ENCODE results near the gene PSMD3. TPM values are rescaled to one million over a fixed set of nuclear protein-coding genes. Genes with fewer than 3 reads are reported as not detected.

The PSMD3 gene
- total RNA-seq, 2 experiments from 2014 or later: 104 to 116 TPM

- Mint-ChIP-seq H3K36me3 (ENCODE audit: low read depth) (no peaks in the 10 kb centered on the region), H3K27ac (peak within 1 kb of the TSS; percentile 78), H3K9me3 (ENCODE audit: insufficient read depth) (no peaks in the 10 kb centered on the region), H3K4me3 (peak within 1 kb of the TSS; percentile 34), H3K4me1 (ENCODE audit: low read depth) (peaks cover 30% of the 10 kb centered on the region), H3K27me3 (ENCODE audit: low read depth) (peaks cover 4% of the 10 kb centered on the region)
- DNase-seq: no peak
- ATAC-seq: no peak
- ChIA-PET CTCF (interaction anchor here (0.9 to 4.2 kb wide), 2 partner anchors 18 to 144 kb away, joined by 3 to 26 read pairs; partner anchors contain the start of gene PSMD3), POLR2A (interaction anchor here (1.5 kb wide), 1 partner anchor 18 kb away, joined by 5 read pairs; the partner anchor contains the start of gene PSMD3)
Observed at GRCh38 chr17:39962642-39963220, 17.9 kb upstream of the PSMD3 start, which contains the start of gene GSDMA. Gene GSDMA, plus strand, starts transcription at chr17:39963004. Its CDS starts 2,684 bp downstream, at chr17:39965688.

GRCh38 chr17:39963829-39964228 lies 16.8 kb upstream of the PSMD3 start:
- ChIA-PET CTCF (interaction anchor here (1.4 to 4.2 kb wide), 2 partner anchors 16 to 25 kb away, joined by 5 to 26 read pairs; partner anchors contain the start of gene PSMD3), POLR2A (interaction anchor here (0.7 to 1.9 kb wide), 2 partner anchors 12 to 16 kb away, joined by 3 to 7 read pairs; partner anchors contain the start of gene PSMD3)
- ATAC-seq (peak; percentile 28), DNase-seq (peak; percentile 40)
- peak overlapping the region; percentile 41 for H3K27ac Mint-ChIP-seq
- no peaks in the 10 kb centered on the region for H3K9me3 Mint-ChIP-seq (ENCODE audit: insufficient read depth)
- H3K4me3 Mint-ChIP-seq: no peak overlapping the region
- H3K27me3 Mint-ChIP-seq (ENCODE audit: low read depth): peaks cover 8% of the 10 kb centered on the region
- H3K36me3 Mint-ChIP-seq (ENCODE audit: low read depth): no peaks in the 10 kb centered on the region
- H3K4me1 Mint-ChIP-seq (ENCODE audit: low read depth): peaks cover 29% of the 10 kb centered on the region

GRCh38 chr17:39965017-39965699 lies 15.4 kb upstream of the PSMD3 start:
- H3K9me3 Mint-ChIP-seq (ENCODE audit: insufficient read depth): no peaks in the 10 kb centered on the region
- peaks cover 12% of the 10 kb centered on the region for H3K27me3 Mint-ChIP-seq (ENCODE audit: low read depth)
- ATAC-seq: no peak
- POLR2A ChIA-PET: interaction anchor here (0.6 to 1.9 kb wide), 2 partner anchors 13 to 15 kb away, joined by 3 to 7 read pairs; partner anchors contain the start of gene PSMD3
- no peaks in the 10 kb centered on the region for H3K36me3 Mint-ChIP-seq (ENCODE audit: low read depth)
- H3K4me3 Mint-ChIP-seq: no peak overlapping the region
- H3K4me1 Mint-ChIP-seq (ENCODE audit: low read depth): peaks cover 24% of the 10 kb centered on the region
- no peak overlapping the region for H3K27ac Mint-ChIP-seq
- CTCF ChIA-PET: interaction anchor here (1.2 to 4.2 kb wide), 2 partner anchors 10 to 15 kb away, joined by 3 to 26 read pairs; partner anchors contain the start of gene PSMD3
- DNase-seq: no peak

- no peak for ATAC-seq
- Mint-ChIP-seq H3K9me3 (ENCODE audit: insufficient read depth) (no peaks in the 10 kb centered on the region), H3K27me3 (ENCODE audit: low read depth) (peaks cover 23% of the 10 kb centered on the region), H3K36me3 (ENCODE audit: low read depth) (no peaks in the 10 kb centered on the region), H3K4me1 (ENCODE audit: low read depth) (peaks cover 24% of the 10 kb centered on the region), H3K4me3 (no peak overlapping the region), H3K27ac (no peak overlapping the region)
- DNase-seq: no peak
- ChIA-PET POLR2A (interaction anchor here (0.9 kb wide), 1 partner anchor 13 kb away, joined by 3 read pairs; the partner anchor contains the start of gene PSMD3), CTCF (no interaction called here)
Observed at GRCh38 chr17:39966771-39967170, 13.8 kb upstream of the PSMD3 start.

GRCh38 chr17:39968761-39969160 lies 11.8 kb upstream of the PSMD3 start:
- no peaks in the 10 kb centered on the region for H3K36me3 Mint-ChIP-seq (ENCODE audit: low read depth)
- no peak overlapping the region for H3K27ac Mint-ChIP-seq
- ChIA-PET CTCF (interaction anchor here (1.0 to 2.2 kb wide), 2 partner anchors 10 to 12 kb away, joined by 5 to 11 read pairs; partner anchors contain the start of gene PSMD3), POLR2A (interaction anchor here (1.4 kb wide), 1 partner anchor 12 kb away, joined by 6 read pairs; the partner anchor contains the start of gene PSMD3)
- no peaks in the 10 kb centered on the region for H3K9me3 Mint-ChIP-seq (ENCODE audit: insufficient read depth)
- H3K4me1 Mint-ChIP-seq (ENCODE audit: low read depth): peaks cover 4% of the 10 kb centered on the region
- peaks cover 23% of the 10 kb centered on the region for H3K27me3 Mint-ChIP-seq (ENCODE audit: low read depth)
- ATAC-seq (no peak), DNase-seq (no peak)
- H3K4me3 Mint-ChIP-seq: no peak overlapping the region

GRCh38 chr17:39969375-39969774 lies 11.2 kb upstream of the PSMD3 start:
- Mint-ChIP-seq H3K4me3 (no peak overlapping the region), H3K9me3 (ENCODE audit: insufficient read depth) (no peaks in the 10 kb centered on the region), H3K4me1 (ENCODE audit: low read depth) (no peaks in the 10 kb centered on the region), H3K27ac (no peak overlapping the region), H3K27me3 (ENCODE audit: low read depth) (peaks cover 23% of the 10 kb centered on the region), H3K36me3 (ENCODE audit: low read depth) (no peaks in the 10 kb centered on the region)
- ChIA-PET CTCF (interaction anchor here (2.1 to 2.2 kb wide), 2 partner anchors 11 kb away, joined by 7 to 11 read pairs; partner anchors contain the start of gene PSMD3), POLR2A (interaction anchor here (1.4 kb wide), 1 partner anchor 11 kb away, joined by 6 read pairs; the partner anchor contains the start of gene PSMD3)
- no peak for DNase-seq
- ATAC-seq: no peak

GRCh38 chr17:39970157-39970692 lies 10.4 kb upstream of the PSMD3 start:
- DNase-seq (no peak), ATAC-seq (no peak)
- Mint-ChIP-seq H3K27me3 (ENCODE audit: low read depth) (peaks cover 23% of the 10 kb centered on the region), H3K36me3 (ENCODE audit: low read depth) (no peaks in the 10 kb centered on the region), H3K4me1 (ENCODE audit: low read depth) (no peaks in the 10 kb centered on the region), H3K4me3 (no peak overlapping the region), H3K9me3 (ENCODE audit: insufficient read depth) (no peaks in the 10 kb centered on the region), H3K27ac (no peak overlapping the region)
- ChIA-PET POLR2A (no interaction called here), CTCF (interaction anchor here (2.1 to 2.9 kb wide), 2 partner anchors 10 to 12 kb away, joined by 7 to 17 read pairs; partner anchors contain the start of gene PSMD3)

GRCh38 chr17:39971076-39971603 lies 9.5 kb upstream of the PSMD3 start:
- ATAC-seq (no peak), DNase-seq (no peak)
- no peaks in the 10 kb centered on the region for H3K9me3 Mint-ChIP-seq (ENCODE audit: insufficient read depth)
- POLR2A ChIA-PET: no interaction called here
- H3K27me3 Mint-ChIP-seq (ENCODE audit: low read depth): peaks cover 23% of the 10 kb centered on the region
- H3K36me3 Mint-ChIP-seq (ENCODE audit: low read depth): no peaks in the 10 kb centered on the region
- H3K27ac Mint-ChIP-seq: no peak overlapping the region
- no peak overlapping the region for H3K4me3 Mint-ChIP-seq
- CTCF ChIA-PET: interaction anchor here (2.1 to 2.9 kb wide), 2 partner anchors 9 to 13 kb away, joined by 7 to 17 read pairs; partner anchors contain the start of gene PSMD3
- H3K4me1 Mint-ChIP-seq (ENCODE audit: low read depth): no peaks in the 10 kb centered on the region

GRCh38 chr17:39972271-39972670 lies 8.3 kb upstream of the PSMD3 start:
- ChIA-PET POLR2A (interaction anchor here (0.6 kb wide), 1 partner anchor 331 kb away, joined by 3 read pairs; no protein-coding TSS in a partner anchor), CTCF (interaction anchor here (1.7 to 2.9 kb wide), 3 partner anchors 8 to 14 kb away, joined by 5 to 17 read pairs (median 9); partner anchors contain the start of gene PSMD3)
- ATAC-seq (no peak), DNase-seq (no peak)
- H3K4me1 Mint-ChIP-seq (ENCODE audit: low read depth): no peaks in the 10 kb centered on the region
- no peak overlapping the region for H3K27ac Mint-ChIP-seq
- H3K9me3 Mint-ChIP-seq (ENCODE audit: insufficient read depth): no peaks in the 10 kb centered on the region
- peaks cover 23% of the 10 kb centered on the region for H3K27me3 Mint-ChIP-seq (ENCODE audit: low read depth)
- no peak overlapping the region for H3K4me3 Mint-ChIP-seq
- no peaks in the 10 kb centered on the region for H3K36me3 Mint-ChIP-seq (ENCODE audit: low read depth)

GRCh38 chr17:39973496-39973895 lies 7.1 kb upstream of the PSMD3 start:
- DNase-seq (no peak), ATAC-seq (no peak)
- ChIA-PET CTCF (interaction anchor here (0.8 to 2.3 kb wide), 3 partner anchors 9 to 92 kb away, joined by 3 to 9 read pairs (median 5); no protein-coding TSS in a partner anchor), POLR2A (no interaction called here)
- Mint-ChIP-seq H3K36me3 (ENCODE audit: low read depth) (no peaks in the 10 kb centered on the region), H3K27ac (no peak overlapping the region), H3K4me3 (no peak overlapping the region), H3K9me3 (ENCODE audit: insufficient read depth) (no peaks in the 10 kb centered on the region), H3K27me3 (ENCODE audit: low read depth) (peaks cover 22% of the 10 kb centered on the region), H3K4me1 (ENCODE audit: low read depth) (no peaks in the 10 kb centered on the region)

GRCh38 chr17:39974433-39974832 lies 6.2 kb upstream of the PSMD3 start:
- H3K36me3 Mint-ChIP-seq (ENCODE audit: low read depth): no peaks in the 10 kb centered on the region
- DNase-seq: no peak
- H3K27ac Mint-ChIP-seq: no peak overlapping the region
- H3K9me3 Mint-ChIP-seq (ENCODE audit: insufficient read depth): no peaks in the 10 kb centered on the region
- ATAC-seq: no peak
- peaks cover 22% of the 10 kb centered on the region for H3K27me3 Mint-ChIP-seq (ENCODE audit: low read depth)
- H3K4me3 Mint-ChIP-seq: no peak overlapping the region
- peaks cover 4% of the 10 kb centered on the region for H3K4me1 Mint-ChIP-seq (ENCODE audit: low read depth)
- ChIA-PET POLR2A (interaction anchor here (0.6 kb wide), 1 partner anchor 48 kb away, joined by 3 read pairs; no protein-coding TSS in a partner anchor), CTCF (no interaction called here)

Data from activated CD8-positive, alpha-beta T cell treated with anti-CD3 and anti-CD28 coated beads, Interleukin-2, amount 10 ng/mL, durations not matched to agents 7 days and 5 days (primary cell).